ENCODE results near the gene FER. TPM values are rescaled to one million over a fixed set of nuclear protein-coding genes. Genes with fewer than 3 reads are reported as not detected.
"Not testable (repeated sequence)": the region's sequence is repeated elsewhere in the genome, so short reads cannot be mapped to it uniquely, and the experiment has no call there.

Gene FER
- total RNA-seq, 1 experiment from 2014 or later, result 16.4 TPM

- intact Hi-C loops (cut with micrococcal nuclease; ENCODE audit: unreplicated experiment), result no loop called here
- POLR2A ChIA-PET (ENCODE audit: low non-redundant PET), result no interaction called here
- Histone ChIP-seq H3K27me3 (replicated peaks; ENCODE audit: insufficient read depth, low read depth, low read length, poor library complexity) (no peaks in the 10 kb centered on the region), H3K27ac (ENCODE audit: low read depth, low read length, poor library complexity, severe bottlenecking) (no peak overlapping the region), H3K4me1 (ENCODE audit: insufficient read depth, low read length, poor library complexity, severe bottlenecking) (peaks cover 3% of the 10 kb centered on the region), H3K4me3 (ENCODE audit: low read depth, low read length, poor library complexity, severe bottlenecking) (no peak overlapping the region), H3K36me3 (ENCODE audit: insufficient read depth, low read length, poor library complexity, severe bottlenecking) (no peaks in the 10 kb centered on the region), H3K9me3 (ENCODE audit: low read depth, low read length, poor library complexity, severe bottlenecking) (no peaks in the 10 kb centered on the region)
- no peak for DNase-seq (ENCODE audit: low spot score)
- TF ChIP-seq EZH2 (IDR thresholded peaks at IDR 0.05; ENCODE audit: borderline replicate concordance, low read depth, low read length, poor library complexity, severe bottlenecking) (no peak), CTCF (conservative IDR thresholded peaks at IDR 0.05; ENCODE audit: low read depth, low read length) (no peak)
- CTCF ChIA-PET, result no interaction called here
- no TSS peak for BruUV-seq (replicated peaks)
Measured at GRCh38 chr5:108898707-108899106, 151.0 kb downstream of the FER start.

GRCh38 chr5:108899244-108899643 lies 151.5 kb downstream of the FER start:
- H3K36me3 ChIP-seq (ENCODE audit: insufficient read depth, low read length, poor library complexity, severe bottlenecking); H3K9me3 ChIP-seq (ENCODE audit: low read depth, low read length, poor library complexity, severe bottlenecking); H3K27ac ChIP-seq (ENCODE audit: low read depth, low read length, poor library complexity, severe bottlenecking); H3K4me1 ChIP-seq (ENCODE audit: insufficient read depth, low read length, poor library complexity, severe bottlenecking); POLR2A ChIA-PET (ENCODE audit: low non-redundant PET); CTCF ChIA-PET; H3K27me3 ChIP-seq (replicated peaks; ENCODE audit: insufficient read depth, low read depth, low read length, poor library complexity); H3K4me3 ChIP-seq (ENCODE audit: low read depth, low read length, poor library complexity, severe bottlenecking); BruUV-seq (replicated peaks); intact Hi-C loops (cut with micrococcal nuclease; ENCODE audit: unreplicated experiment); DNase-seq (ENCODE audit: low spot score): not testable (repeated sequence)

- no peak for DNase-seq (ENCODE audit: low spot score)
- Histone ChIP-seq H3K4me1 (ENCODE audit: insufficient read depth, low read length, poor library complexity, severe bottlenecking) (peaks cover 3% of the 10 kb centered on the region), H3K36me3 (ENCODE audit: insufficient read depth, low read length, poor library complexity, severe bottlenecking) (no peaks in the 10 kb centered on the region), H3K4me3 (ENCODE audit: low read depth, low read length, poor library complexity, severe bottlenecking) (no peak overlapping the region), H3K27me3 (replicated peaks; ENCODE audit: insufficient read depth, low read depth, low read length, poor library complexity) (no peaks in the 10 kb centered on the region), H3K27ac (ENCODE audit: low read depth, low read length, poor library complexity, severe bottlenecking) (no peak overlapping the region), H3K9me3 (ENCODE audit: low read depth, low read length, poor library complexity, severe bottlenecking) (no peaks in the 10 kb centered on the region)
- BruUV-seq (replicated peaks), result no TSS peak
- CTCF ChIA-PET, result no interaction called here
- POLR2A ChIA-PET (ENCODE audit: low non-redundant PET), result no interaction called here
- TF ChIP-seq CTCF (conservative IDR thresholded peaks at IDR 0.05; ENCODE audit: low read depth, low read length) (no peak), EZH2 (IDR thresholded peaks at IDR 0.05; ENCODE audit: borderline replicate concordance, low read depth, low read length, poor library complexity, severe bottlenecking) (no peak)
- intact Hi-C loops (cut with micrococcal nuclease; ENCODE audit: unreplicated experiment), result no loop called here
Measured at GRCh38 chr5:108900668-108901067, 153.0 kb downstream of the FER start.

- DNase-seq (ENCODE audit: low spot score), result no peak
- CTCF ChIA-PET, result no interaction called here
- TF ChIP-seq CTCF (conservative IDR thresholded peaks at IDR 0.05; ENCODE audit: low read depth, low read length) (no peak), EZH2 (IDR thresholded peaks at IDR 0.05; ENCODE audit: borderline replicate concordance, low read depth, low read length, poor library complexity, severe bottlenecking) (no peak)
- H3K27me3 ChIP-seq (replicated peaks; ENCODE audit: insufficient read depth, low read depth, low read length, poor library complexity), result no peaks in the 10 kb centered on the region
- H3K4me1 ChIP-seq (ENCODE audit: insufficient read depth, low read length, poor library complexity, severe bottlenecking), result no peaks in the 10 kb centered on the region
- intact Hi-C loops (cut with micrococcal nuclease; ENCODE audit: unreplicated experiment), result no loop called here
- H3K36me3 ChIP-seq (ENCODE audit: insufficient read depth, low read length, poor library complexity, severe bottlenecking), result no peaks in the 10 kb centered on the region
- H3K4me3 ChIP-seq (ENCODE audit: low read depth, low read length, poor library complexity, severe bottlenecking), result no peak overlapping the region
- POLR2A ChIA-PET (ENCODE audit: low non-redundant PET), result no interaction called here
- no peaks in the 10 kb centered on the region for H3K9me3 ChIP-seq (ENCODE audit: low read depth, low read length, poor library complexity, severe bottlenecking)
- no TSS peak for BruUV-seq (replicated peaks)
- H3K27ac ChIP-seq (ENCODE audit: low read depth, low read length, poor library complexity, severe bottlenecking), result no peak overlapping the region
Measured at GRCh38 chr5:108905805-108906204, 158.1 kb downstream of the FER start.

All from A673 (cell line).